ENCODE data around the gene CRIP1.

The CRIP1 gene

DNA sequence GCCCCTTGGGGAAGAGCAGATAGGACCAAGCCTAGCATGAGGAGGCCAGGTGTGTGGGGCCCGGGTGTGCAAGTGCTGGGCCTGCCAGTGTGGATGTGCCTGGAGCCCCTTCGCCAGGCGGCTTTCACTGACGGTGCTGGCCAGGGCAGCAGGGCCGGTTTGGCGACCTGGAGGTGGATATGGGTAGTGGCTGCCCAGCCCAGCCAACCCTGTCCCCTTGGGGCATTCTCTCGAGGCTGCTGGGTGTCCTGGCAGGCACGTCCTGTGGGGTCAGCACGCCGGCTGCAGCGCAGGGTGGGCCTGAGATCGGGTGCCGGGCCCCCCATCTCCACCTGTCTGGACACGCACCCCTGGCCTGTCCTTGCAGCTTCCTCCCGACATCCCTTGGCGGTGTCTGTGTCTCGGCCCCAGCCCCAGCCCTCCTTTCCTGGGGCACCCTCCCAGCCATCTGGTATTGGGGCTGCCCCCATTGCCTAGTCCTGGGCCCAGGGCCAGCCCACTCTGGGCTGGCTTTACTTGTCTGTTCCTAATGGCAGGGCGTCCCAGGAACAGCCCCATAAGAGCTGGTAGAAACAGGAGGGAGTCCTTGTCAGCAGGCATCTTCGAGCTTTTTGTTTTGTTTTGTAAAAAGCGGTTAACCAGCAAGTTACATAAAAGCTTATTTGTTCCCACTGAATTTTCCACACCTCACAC is 19.3 kb upstream of the CRIP1 start:
- TF ChIP-seq EZH2phosphoT487 (conservative IDR thresholded peaks at IDR 0.05; ENCODE audit: low read length), result no peak
- TF ChIP-seq, protein P1, sequence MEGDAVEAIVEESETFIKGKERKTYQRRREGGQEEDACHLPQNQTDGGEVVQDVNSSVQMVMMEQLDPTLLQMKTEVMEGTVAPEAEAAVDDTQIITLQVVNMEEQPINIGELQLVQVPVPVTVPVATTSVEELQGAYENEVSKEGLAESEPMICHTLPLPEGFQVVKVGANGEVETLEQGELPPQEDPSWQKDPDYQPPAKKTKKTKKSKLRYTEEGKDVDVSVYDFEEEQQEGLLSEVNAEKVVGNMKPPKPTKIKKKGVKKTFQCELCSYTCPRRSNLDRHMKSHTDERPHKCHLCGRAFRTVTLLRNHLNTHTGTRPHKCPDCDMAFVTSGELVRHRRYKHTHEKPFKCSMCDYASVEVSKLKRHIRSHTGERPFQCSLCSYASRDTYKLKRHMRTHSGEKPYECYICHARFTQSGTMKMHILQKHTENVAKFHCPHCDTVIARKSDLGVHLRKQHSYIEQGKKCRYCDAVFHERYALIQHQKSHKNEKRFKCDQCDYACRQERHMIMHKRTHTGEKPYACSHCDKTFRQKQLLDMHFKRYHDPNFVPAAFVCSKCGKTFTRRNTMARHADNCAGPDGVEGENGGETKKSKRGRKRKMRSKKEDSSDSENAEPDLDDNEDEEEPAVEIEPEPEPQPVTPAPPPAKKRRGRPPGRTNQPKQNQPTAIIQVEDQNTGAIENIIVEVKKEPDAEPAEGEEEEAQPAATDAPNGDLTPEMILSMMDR (IDR thresholded peaks at IDR 0.05; ENCODE audit: insufficient read depth, low read length, poor library complexity, severe bottlenecking), result no peak
- Histone ChIP-seq H3K9me2 (replicated peaks; ENCODE audit: insufficient read depth, low read length) (no peaks in the 10 kb centered on the region), H3K36me3 (ENCODE audit: low read length) (no peaks in the 10 kb centered on the region), H3F3A (ENCODE audit: insufficient read depth) (peaks cover 5% of the 10 kb centered on the region), H3K27me3 (ENCODE audit: low read length) (no peaks in the 10 kb centered on the region), H3K9me3 (ENCODE audit: insufficient read depth, low read length) (no peaks in the 10 kb centered on the region), H3K9ac (ENCODE audit: low read length) (no peak overlapping the region), H4K20me1 (ENCODE audit: low read depth, low read length) (no peaks in the 10 kb centered on the region), H3K27ac (ENCODE audit: low read depth, low read length) (no peak overlapping the region), H3K79me2 (ENCODE audit: insufficient read depth, low read length) (no peaks in the 10 kb centered on the region), H3K4me3 (ENCODE audit: insufficient read depth, low read length, poor library complexity, severe bottlenecking) (no peak overlapping the region), H2AFZ (ENCODE audit: low read depth, low read length, severe bottlenecking) (no peak overlapping the region), H3K4me2 (ENCODE audit: low read depth, low read length, poor library complexity, severe bottlenecking) (no peak overlapping the region)

DNA sequence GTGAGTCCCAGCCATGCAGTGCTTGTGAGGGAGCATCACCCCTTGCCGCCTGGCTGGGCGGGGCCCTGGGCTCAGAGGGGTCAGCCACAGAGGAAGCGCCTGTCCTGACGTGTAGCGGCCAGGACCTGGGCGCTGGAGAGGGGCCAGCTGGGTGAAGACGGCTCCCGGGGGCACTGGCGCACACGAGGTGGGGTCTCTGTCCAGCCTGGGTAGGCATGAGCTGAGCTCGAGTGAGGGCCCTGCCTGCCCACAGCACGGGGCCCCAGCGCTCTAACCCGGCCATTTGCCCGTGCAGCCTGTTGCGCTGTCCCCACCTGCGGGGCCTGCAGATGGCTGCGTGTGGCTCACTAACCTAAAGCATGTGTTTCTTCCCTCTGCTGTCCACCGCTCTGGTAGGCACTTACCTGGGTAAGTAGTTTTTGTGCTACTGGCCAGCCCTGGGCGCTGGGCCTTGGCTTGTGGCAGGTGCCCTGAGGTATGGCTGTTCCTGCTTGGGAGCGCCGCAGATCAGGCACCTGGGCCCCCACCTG is 18.7 kb upstream of the CRIP1 start:
- Histone ChIP-seq H3K9me3 (ENCODE audit: insufficient read depth, low read length) (no peaks in the 10 kb centered on the region), H4K20me1 (ENCODE audit: low read depth, low read length) (no peaks in the 10 kb centered on the region), H3K27ac (ENCODE audit: low read depth, low read length) (no peak overlapping the region), H3K9ac (ENCODE audit: low read length) (no peak overlapping the region), H2AFZ (ENCODE audit: low read depth, low read length, severe bottlenecking) (no peak overlapping the region), H3K4me3 (ENCODE audit: insufficient read depth, low read length, poor library complexity, severe bottlenecking) (no peak overlapping the region), H3F3A (ENCODE audit: insufficient read depth) (peaks cover 5% of the 10 kb centered on the region), H3K4me2 (ENCODE audit: low read depth, low read length, poor library complexity, severe bottlenecking) (no peak overlapping the region), H3K27me3 (ENCODE audit: low read length) (no peaks in the 10 kb centered on the region), H3K36me3 (ENCODE audit: low read length) (no peaks in the 10 kb centered on the region), H3K79me2 (ENCODE audit: insufficient read depth, low read length) (no peaks in the 10 kb centered on the region), H3K9me2 (replicated peaks; ENCODE audit: insufficient read depth, low read length) (no peaks in the 10 kb centered on the region)
- TF ChIP-seq EZH2phosphoT487 (conservative IDR thresholded peaks at IDR 0.05; ENCODE audit: low read length), result no peak
- TF ChIP-seq, protein P1 (IDR thresholded peaks at IDR 0.05; ENCODE audit: insufficient read depth, low read length, poor library complexity, severe bottlenecking), result no peak

DNA sequence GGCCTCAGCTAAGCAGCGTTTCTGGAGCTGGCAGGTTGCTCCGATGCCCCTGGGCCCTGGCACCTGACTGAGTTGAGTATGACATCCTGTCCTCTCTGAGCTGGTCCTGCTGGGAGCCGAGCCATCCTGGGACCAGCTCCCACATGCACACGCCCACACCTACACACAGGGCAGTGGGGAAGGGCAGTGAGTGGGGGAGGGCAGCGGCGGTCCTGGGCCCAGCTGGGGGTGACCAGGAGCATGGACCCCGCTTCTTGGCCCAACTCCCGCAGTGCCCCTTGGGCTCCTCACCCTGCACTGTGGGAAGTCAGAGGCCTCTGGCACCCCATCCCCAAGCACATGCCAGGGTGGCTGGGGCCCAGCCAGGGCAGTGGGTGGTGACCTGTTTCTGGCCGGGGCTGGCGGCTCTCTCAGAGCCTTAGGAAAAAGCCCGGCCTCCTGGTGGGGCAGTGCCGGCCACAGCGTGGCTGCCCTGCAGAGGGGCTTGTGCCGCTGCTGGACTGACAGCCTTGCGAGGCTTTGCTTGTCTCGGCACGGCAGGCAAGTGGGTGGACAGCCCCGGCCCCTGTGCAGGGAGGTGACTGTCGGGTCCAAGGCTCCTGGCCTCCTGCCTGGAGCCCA is 18.0 kb upstream of the CRIP1 start:
- Histone ChIP-seq H3K27ac (ENCODE audit: low read depth, low read length) (no peak overlapping the region), H3K4me2 (ENCODE audit: low read depth, low read length, poor library complexity, severe bottlenecking) (no peak overlapping the region), H3K36me3 (ENCODE audit: low read length) (no peaks in the 10 kb centered on the region), H3K27me3 (ENCODE audit: low read length) (no peaks in the 10 kb centered on the region), H3K4me3 (ENCODE audit: insufficient read depth, low read length, poor library complexity, severe bottlenecking) (no peak overlapping the region), H3K9me2 (replicated peaks; ENCODE audit: insufficient read depth, low read length) (no peaks in the 10 kb centered on the region), H3F3A (ENCODE audit: insufficient read depth) (peaks cover 5% of the 10 kb centered on the region), H3K9ac (ENCODE audit: low read length) (no peak overlapping the region), H2AFZ (ENCODE audit: low read depth, low read length, severe bottlenecking) (no peak overlapping the region), H3K79me2 (ENCODE audit: insufficient read depth, low read length) (no peaks in the 10 kb centered on the region), H4K20me1 (ENCODE audit: low read depth, low read length) (no peaks in the 10 kb centered on the region), H3K9me3 (ENCODE audit: insufficient read depth, low read length) (no peaks in the 10 kb centered on the region)
- no peak for TF ChIP-seq EZH2phosphoT487 (conservative IDR thresholded peaks at IDR 0.05; ENCODE audit: low read length)
- TF ChIP-seq, protein P1 (IDR thresholded peaks at IDR 0.05; ENCODE audit: insufficient read depth, low read length, poor library complexity, severe bottlenecking), result no peak

All from SU-DHL-6 (cell line).